SK-N-SH treated with all-trans-retinoic acid at 6 μM for 48 hours (cell line): ENCODE data around the gene SUGCT.

Experiments
- ARNTL ChIP-seq: fragments of 450-650 bp; formaldehyde crosslinking; IDR thresholded peaks from 2 replicates; pipeline ENCODE4 v1.5.0; 2020; ENCODE audit warnings: low read depth, mild to moderate bottlenecking, moderate library complexity, borderline replicate concordance
- CREB5 ChIP-seq: fragments of 250-450 bp; sonication (Bioruptor Pico); IDR thresholded peaks from 2 replicates; pipeline ENCODE4 v1.5.1; 2020; ENCODE audit warnings: low read depth, mild to moderate bottlenecking, moderate library complexity
- ISL1 ChIP-seq: fragments of 250-450 bp; sonication (Bioruptor Pico); IDR thresholded peaks from 2 replicates; pipeline ENCODE4 v2.1.2; 2022; ENCODE audit warnings: mild to moderate bottlenecking, moderate library complexity
- SNAI2 ChIP-seq: fragments of 250-450 bp; sonication (Bioruptor Pico); IDR thresholded peaks from 2 replicates; pipeline ENCODE4 v1.5.0; 2020; ENCODE audit warnings: mild to moderate bottlenecking, moderate library complexity
- TF ChIP-seq, protein P1 (sequence below): fragments of 250-450 bp; sonication (Bioruptor Pico); IDR thresholded peaks from 2 replicates; pipeline ENCODE4 v1.5.1; 2021; ENCODE audit warnings: mild to moderate bottlenecking, moderate library complexity

DNA sequence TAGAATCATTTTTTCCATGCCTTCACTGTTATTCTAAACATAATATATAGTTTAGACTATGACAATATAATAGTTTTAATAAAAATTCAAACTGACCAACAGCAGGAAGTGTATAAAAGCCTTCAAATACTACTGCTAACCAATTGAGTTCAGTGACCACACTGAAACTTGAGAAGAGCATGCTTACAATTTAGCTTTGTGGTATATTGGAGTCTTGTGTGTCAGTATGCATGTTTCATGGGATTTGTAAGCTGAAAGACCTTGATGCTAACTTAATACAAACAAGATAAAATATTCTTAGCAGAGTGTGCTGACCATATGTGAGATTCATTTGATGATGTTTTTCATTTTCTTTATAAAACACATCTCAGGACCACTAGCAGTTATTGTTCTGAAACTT is 395.5 kb downstream of the SUGCT start:
- TF ChIP-seq ISL1 (CRISPR knock-in tag) (no peak), CREB5 (CRISPR knock-in tag) (no peak), ARNTL (CRISPR knock-in tag) (no peak), SNAI2 (CRISPR knock-in tag) (no peak)
- TF ChIP-seq, protein P1, sequence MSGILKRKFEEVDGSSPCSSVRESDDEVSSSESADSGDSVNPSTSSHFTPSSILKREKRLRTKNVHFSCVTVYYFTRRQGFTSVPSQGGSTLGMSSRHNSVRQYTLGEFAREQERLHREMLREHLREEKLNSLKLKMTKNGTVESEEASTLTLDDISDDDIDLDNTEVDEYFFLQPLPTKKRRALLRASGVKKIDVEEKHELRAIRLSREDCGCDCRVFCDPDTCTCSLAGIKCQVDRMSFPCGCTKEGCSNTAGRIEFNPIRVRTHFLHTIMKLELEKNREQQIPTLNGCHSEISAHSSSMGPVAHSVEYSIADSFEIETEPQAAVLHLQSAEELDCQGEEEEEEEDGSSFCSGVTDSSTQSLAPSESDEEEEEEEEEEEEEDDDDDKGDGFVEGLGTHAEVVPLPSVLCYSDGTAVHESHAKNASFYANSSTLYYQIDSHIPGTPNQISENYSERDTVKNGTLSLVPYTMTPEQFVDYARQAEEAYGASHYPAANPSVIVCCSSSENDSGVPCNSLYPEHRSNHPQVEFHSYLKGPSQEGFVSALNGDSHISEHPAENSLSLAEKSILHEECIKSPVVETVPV, result no peak
